Smooth muscle cell (in vitro differentiated cells): ENCODE results near the gene SECISBP2. TPM values are rescaled to one million over a fixed set of nuclear protein-coding genes. Genes with fewer than 3 reads are reported as not detected.

Experiments used
- DNase-seq: peaks from one replicate; lab custom pipeline; 2025; ENCODE audit not compliant: unreplicated experiment; lab: John Stamatoyannopoulos, UW
- H2AFZ ChIP-seq: fragments of 200-600 bp; sonication (generic); 2 replicates; pipeline ENCODE4 v1.6.0; 2016; ENCODE audit warnings: antibody characterized with exemption, low read depth, mild to moderate bottlenecking
- H3F3A ChIP-seq: fragments of 200-600 bp; sonication (generic); 2 replicates; pipeline ENCODE4 v1.6.0; 2017; ENCODE audit warnings: antibody characterized with exemption, low read depth
- H3K27ac ChIP-seq: fragments of 200-600 bp; sonication (generic); 2 replicates; pipeline ENCODE4 v1.5.1; 2016; ENCODE audit warnings: low read depth, mild to moderate bottlenecking
- H3K27me3 ChIP-seq: fragments of 200-600 bp; sonication (generic); 2 replicates; pipeline ENCODE4 v1.6.1; 2016; ENCODE audit warnings: low read depth, mild to moderate bottlenecking
- H3K36me3 ChIP-seq: fragments of 200-600 bp; sonication (generic); 2 replicates; pipeline ENCODE4 v1.5.1; 2016; ENCODE audit warnings: low read depth
- H3K4me1 ChIP-seq: fragments of 200-600 bp; sonication (generic); 2 replicates; pipeline ENCODE4 v1.5.1; 2016; ENCODE audit warnings: low read depth
- H3K4me2 ChIP-seq: fragments of 200-600 bp; sonication (generic); 2 replicates; pipeline ENCODE4 v1.6.0; 2016; ENCODE audit warnings: mild to moderate bottlenecking
- H3K4me3 ChIP-seq: fragments of 200-600 bp; sonication (generic); 2 replicates; pipeline ENCODE4 v1.5.1; 2016; ENCODE audit warnings: mild to moderate bottlenecking
- H3K79me2 ChIP-seq: fragments of 200-600 bp; sonication (generic); 2 replicates; pipeline ENCODE4 v1.6.0; 2016; ENCODE audit warnings: low read depth, mild to moderate bottlenecking
- H3K9ac ChIP-seq: fragments of 200-600 bp; sonication (generic); 2 replicates; pipeline ENCODE4 v1.6.0; 2016; ENCODE audit warnings: low read depth
- H3K9me3 ChIP-seq: fragments of 200-600 bp; sonication (generic); replicated peaks from 2 replicates; pipeline ENCODE4 v1.5.1; 2016; ENCODE audit warnings: low read depth
- H4K20me1 ChIP-seq: fragments of 200-600 bp; sonication (generic); 2 replicates; pipeline ENCODE4 v1.6.0; 2016; ENCODE audit warnings: low read depth
- WGBS: methylation state at CpG from one replicate; pipeline ENCODE4 v1.1.7; 2016; ENCODE audit warnings: low lambda C conversion rate; 5-methylcytosine and 5-hydroxymethylcytosine counted together
- polyA plus RNA-seq: library from polyadenylated mRNA; unstranded; fragments of >200 nt; fragmentation: Nextera tagmentation; extraction: Ambion mirVana; gene quantifications from 2 replicates; pipeline ENCODE4 v1.2.1, GENCODE V29; 2016
- total RNA-seq: library from RNA; depleted of rRNA; stranded (reverse); fragments of >200 nt; gene quantifications from 2 replicates; pipeline ENCODE4 v1.2.3, GENCODE V29; 2014
- TF ChIP-seq, protein P1 (sequence below): fragments of 200-600 bp; sonication (generic); IDR thresholded peaks from 2 replicates; pipeline ENCODE4 v1.5.1; 2017; ENCODE audit warnings: borderline replicate concordance, mild to moderate bottlenecking, antibody characterized with exemption; ENCODE audit not compliant: insufficient read depth, poor library complexity, severe bottlenecking

Gene SECISBP2
- total and polyA plus RNA-seq, 2 experiments from 2014 or later = 12.2 to 25.1 TPM

DNA sequence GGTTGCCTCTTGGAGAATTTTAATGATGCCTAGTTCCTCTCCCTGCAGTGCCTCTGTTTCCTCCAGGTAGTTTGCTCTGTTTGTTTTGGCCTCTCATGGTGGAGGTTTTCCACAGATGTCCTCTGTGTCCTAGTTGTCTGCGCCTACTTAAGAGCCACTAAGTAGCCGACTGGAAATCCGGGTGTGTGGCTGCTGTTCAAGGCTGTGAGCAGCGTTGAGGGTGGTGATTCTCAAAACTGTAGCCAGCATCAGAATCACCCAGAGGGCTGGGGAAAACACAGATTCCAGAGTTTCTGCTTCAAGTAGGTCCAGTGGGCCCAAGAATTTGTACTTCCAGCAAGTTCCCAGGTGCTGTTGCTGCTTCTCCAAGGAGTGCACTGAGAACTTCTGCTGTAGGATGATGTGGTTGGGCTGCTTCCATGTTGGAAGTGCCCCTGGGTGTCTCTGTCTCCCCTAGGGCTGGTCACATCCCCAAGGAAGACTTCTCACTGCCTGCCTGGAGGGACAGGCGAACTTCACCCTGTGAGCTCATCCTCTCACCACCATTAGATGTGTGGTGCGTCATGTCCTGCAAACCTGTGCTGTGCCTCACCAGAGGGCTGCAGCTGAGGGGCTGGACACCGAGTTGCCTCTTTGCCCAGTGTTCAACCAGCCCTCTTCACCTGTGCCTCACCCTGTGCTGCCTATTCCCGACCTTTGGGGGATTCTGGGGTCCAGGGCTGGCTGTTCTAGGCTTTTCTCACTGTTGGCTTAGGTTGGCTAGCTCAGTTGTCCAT is 34.8 kb downstream of the SECISBP2 start:
- no peaks in the 10 kb centered on the region for H3K4me1 ChIP-seq
- no peak overlapping the region for H2AFZ ChIP-seq
- no peak overlapping the region for H3K27ac ChIP-seq
- H3K4me2 ChIP-seq = no peak overlapping the region
- H3K79me2 ChIP-seq = no peaks in the 10 kb centered on the region
- H3K9ac ChIP-seq = no peak overlapping the region
- no peaks in the 10 kb centered on the region for H3F3A ChIP-seq
- TF ChIP-seq, protein P1, sequence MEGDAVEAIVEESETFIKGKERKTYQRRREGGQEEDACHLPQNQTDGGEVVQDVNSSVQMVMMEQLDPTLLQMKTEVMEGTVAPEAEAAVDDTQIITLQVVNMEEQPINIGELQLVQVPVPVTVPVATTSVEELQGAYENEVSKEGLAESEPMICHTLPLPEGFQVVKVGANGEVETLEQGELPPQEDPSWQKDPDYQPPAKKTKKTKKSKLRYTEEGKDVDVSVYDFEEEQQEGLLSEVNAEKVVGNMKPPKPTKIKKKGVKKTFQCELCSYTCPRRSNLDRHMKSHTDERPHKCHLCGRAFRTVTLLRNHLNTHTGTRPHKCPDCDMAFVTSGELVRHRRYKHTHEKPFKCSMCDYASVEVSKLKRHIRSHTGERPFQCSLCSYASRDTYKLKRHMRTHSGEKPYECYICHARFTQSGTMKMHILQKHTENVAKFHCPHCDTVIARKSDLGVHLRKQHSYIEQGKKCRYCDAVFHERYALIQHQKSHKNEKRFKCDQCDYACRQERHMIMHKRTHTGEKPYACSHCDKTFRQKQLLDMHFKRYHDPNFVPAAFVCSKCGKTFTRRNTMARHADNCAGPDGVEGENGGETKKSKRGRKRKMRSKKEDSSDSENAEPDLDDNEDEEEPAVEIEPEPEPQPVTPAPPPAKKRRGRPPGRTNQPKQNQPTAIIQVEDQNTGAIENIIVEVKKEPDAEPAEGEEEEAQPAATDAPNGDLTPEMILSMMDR = no peak
- 95% methylated on average over 8 of the region's 8 CpGs for WGBS
- no peak for DNase-seq
- H3K27me3 ChIP-seq = no peaks in the 10 kb centered on the region
- H4K20me1 ChIP-seq = peaks cover 31% of the 10 kb centered on the region
- no peak overlapping the region for H3K4me3 ChIP-seq
- H3K36me3 ChIP-seq = peaks cover 14% of the 10 kb centered on the region
- H3K9me3 ChIP-seq = no peaks in the 10 kb centered on the region

DNA sequence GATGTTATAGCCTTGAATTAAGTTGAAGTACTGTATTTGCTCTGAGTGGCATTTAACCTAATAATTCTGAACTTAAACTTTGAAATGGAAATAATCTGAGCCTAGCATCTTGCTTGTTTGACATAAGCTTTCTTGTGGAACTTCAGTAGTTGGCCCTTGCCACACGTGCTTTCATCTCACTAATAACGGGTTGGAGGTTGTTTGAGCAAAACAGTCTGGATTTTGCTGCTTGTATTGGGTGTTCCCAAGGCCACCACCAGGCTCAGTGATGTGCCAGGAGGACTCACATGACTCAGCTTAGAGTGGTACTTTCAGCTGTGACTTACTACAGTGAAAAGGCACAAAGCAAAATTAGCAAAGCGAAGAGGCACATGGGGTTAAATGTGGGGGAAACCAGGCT is 35.7 kb downstream of the SECISBP2 start:
- Histone ChIP-seq H3F3A (no peaks in the 10 kb centered on the region), H2AFZ (no peak overlapping the region), H3K4me1 (no peaks in the 10 kb centered on the region), H3K4me2 (no peak overlapping the region), H3K4me3 (no peak overlapping the region), H4K20me1 (peaks cover 31% of the 10 kb centered on the region), H3K36me3 (peaks cover 14% of the 10 kb centered on the region), H3K79me2 (no peaks in the 10 kb centered on the region), H3K9ac (no peak overlapping the region), H3K27me3 (no peaks in the 10 kb centered on the region), H3K27ac (no peak overlapping the region), H3K9me3 (no peaks in the 10 kb centered on the region)
- DNase-seq = no peak
- TF ChIP-seq, protein P1 = no peak
- WGBS = 94% methylated on average over 3 of the region's 3 CpGs

DNA sequence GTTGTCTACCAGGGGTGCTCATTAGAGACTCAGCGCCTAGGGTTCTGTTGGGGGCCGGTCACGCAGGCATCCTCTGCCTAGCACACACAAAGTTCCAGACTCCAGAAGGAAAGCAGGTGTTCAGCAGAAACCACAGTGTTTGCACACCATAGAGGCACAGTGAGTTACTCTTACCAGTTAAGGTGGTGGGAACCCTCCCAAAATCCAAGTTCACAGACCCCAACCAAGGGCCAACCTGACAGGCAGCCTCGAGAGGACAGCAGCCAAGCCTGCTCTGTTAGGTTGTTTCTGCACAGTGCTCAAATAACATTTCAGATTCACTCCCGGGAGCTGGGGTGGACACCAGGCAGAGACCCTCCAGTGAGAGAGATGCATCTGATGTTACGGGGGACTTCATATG is 36.2 kb downstream of the SECISBP2 start:
- H3K4me3 ChIP-seq = no peak overlapping the region
- H2AFZ ChIP-seq = no peak overlapping the region
- H4K20me1 ChIP-seq = peaks cover 31% of the 10 kb centered on the region
- H3K9me3 ChIP-seq = no peaks in the 10 kb centered on the region
- H3K27me3 ChIP-seq = no peaks in the 10 kb centered on the region
- no peak overlapping the region for H3K4me2 ChIP-seq
- H3K79me2 ChIP-seq = no peaks in the 10 kb centered on the region
- TF ChIP-seq, protein P1 = no peak
- no peak overlapping the region for H3K9ac ChIP-seq
- H3F3A ChIP-seq = no peaks in the 10 kb centered on the region
- peaks cover 14% of the 10 kb centered on the region for H3K36me3 ChIP-seq
- DNase-seq = no peak
- H3K27ac ChIP-seq = no peak overlapping the region
- WGBS = 98% methylated on average over 6 of the region's 6 CpGs
- H3K4me1 ChIP-seq = no peaks in the 10 kb centered on the region

DNA sequence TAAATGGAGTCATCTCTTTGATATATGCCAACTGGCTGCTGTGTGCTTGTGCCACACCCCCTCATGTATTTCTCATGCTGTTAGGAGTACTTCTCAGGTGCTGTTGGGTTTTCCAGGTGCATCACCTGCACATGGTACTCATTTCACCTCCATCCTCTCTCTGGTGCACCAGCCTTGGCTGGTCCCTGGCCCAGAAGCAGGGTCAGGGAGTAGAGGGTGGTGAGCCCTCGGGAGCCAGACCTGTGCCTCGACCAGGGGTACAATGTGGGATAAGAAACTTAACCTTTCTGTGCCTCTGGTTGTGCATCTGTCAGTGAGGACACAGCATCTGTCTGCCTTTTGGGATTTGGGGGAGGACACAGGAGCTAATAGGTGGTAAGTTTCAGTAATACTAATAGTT is 38.5 kb downstream of the SECISBP2 start:
- Histone ChIP-seq H3F3A (no peaks in the 10 kb centered on the region), H3K9me3 (no peaks in the 10 kb centered on the region), H3K79me2 (no peaks in the 10 kb centered on the region), H3K4me2 (no peak overlapping the region), H4K20me1 (peaks cover 31% of the 10 kb centered on the region), H2AFZ (no peak overlapping the region), H3K36me3 (peaks cover 14% of the 10 kb centered on the region), H3K4me1 (no peaks in the 10 kb centered on the region), H3K27ac (no peak overlapping the region), H3K27me3 (no peaks in the 10 kb centered on the region), H3K9ac (no peak overlapping the region), H3K4me3 (no peak overlapping the region)
- DNase-seq = no peak
- WGBS = 100% methylated on average over 2 of the region's 2 CpGs
- TF ChIP-seq, protein P1 = no peak
